Activated T-helper 2 cell treated with anti-CD3 and anti-CD28 coated beads, Interferon-gamma antibody, Interleukin-2, Interleukin-4, amounts not matched to agents 10 μg/mL and 5 μg/mL and 100 μg/mL, durations not matched to agents 14 hours and 24 hours and 36 hours (primary cell): ENCODE results near the gene HDHD3. TPM values are rescaled to one million over a fixed set of nuclear protein-coding genes. Genes with fewer than 3 reads are reported as not detected.
"Not testable (repeated sequence)": the region's sequence is repeated elsewhere in the genome, so short reads cannot be mapped to it uniquely, and the experiment has no call there.

Source experiments
- DNase-seq: peaks from one replicate; pipeline ENCODE4 v3.0.0; 2021; ENCODE audit warnings: low spot score
- H3K27ac Mint-ChIP-seq: one replicate; pipeline ENCODE4 v1.8.0; 2021; ENCODE audit warnings: mixed read lengths
- H3K27me3 Mint-ChIP-seq: one replicate; pipeline ENCODE4 v1.8.0; 2021; ENCODE audit warnings: low read depth, mixed read lengths
- H3K36me3 Mint-ChIP-seq: one replicate; pipeline ENCODE4 v1.8.0; 2021; ENCODE audit warnings: low read depth, mixed read lengths
- H3K4me1 Mint-ChIP-seq: one replicate; pipeline ENCODE4 v1.8.0; 2021; ENCODE audit warnings: low read depth, mixed read lengths
- H3K4me3 Mint-ChIP-seq: one replicate; pipeline ENCODE4 v1.8.0; 2021; ENCODE audit warnings: low read depth, mild to moderate bottlenecking, moderate library complexity, mixed read lengths
- H3K9me3 Mint-ChIP-seq: one replicate; pipeline ENCODE4 v1.8.0; 2021; ENCODE audit warnings: mixed read lengths
- intact Hi-C: fragments of 100-400 bp; cut with micrococcal nuclease; formaldehyde crosslinking; loops from one replicate; pipeline ENCODE4 v1.15.1; 2023
- total RNA-seq: library from RNA; stranded (reverse); gene quantifications from 2 replicates; pipeline ENCODE4 v1.2.3, GENCODE V29; 2022

Gene HDHD3
- total RNA-seq, 1 donor from 2014 or later = 18.8 TPM

DNA sequence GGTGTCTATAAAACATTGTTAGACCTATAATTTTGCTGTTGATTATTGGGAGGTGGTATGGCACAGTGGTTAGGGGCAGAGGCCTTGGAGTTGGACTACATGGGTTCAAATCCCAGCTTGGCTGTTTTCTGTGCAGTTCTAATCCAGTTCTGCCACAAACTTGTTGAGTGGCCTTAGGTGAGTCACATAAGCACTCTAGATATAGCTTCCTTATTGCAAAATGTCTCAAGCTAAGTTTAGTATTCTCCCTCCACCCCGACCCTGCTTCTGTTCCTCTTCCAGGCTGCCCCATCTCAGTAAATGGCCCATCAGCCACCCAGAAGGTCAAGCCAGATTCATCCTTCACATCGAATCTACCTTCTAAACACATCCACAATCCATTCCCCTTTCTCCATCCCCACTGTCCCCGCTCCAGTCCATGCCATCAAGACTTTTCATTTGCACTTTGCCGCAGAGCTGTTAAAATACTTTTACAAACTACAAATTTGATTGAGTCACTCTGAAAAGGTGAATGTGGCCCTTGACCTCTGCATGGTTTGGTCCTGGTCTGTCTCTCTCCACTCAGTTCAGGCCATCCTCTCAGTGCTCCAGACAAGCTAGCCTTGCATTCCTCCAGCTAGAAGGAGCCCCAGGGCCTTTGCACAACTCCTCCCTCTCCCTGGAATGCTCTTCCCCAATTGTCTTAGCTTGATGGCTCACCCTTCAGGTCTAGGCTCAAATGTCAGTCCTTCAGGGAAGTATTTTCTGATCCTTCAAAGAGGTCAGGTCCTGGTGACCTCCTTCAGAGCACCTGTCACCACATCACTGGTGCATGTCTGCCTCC is 10.0 kb upstream of the HDHD3 start:
- no peak for DNase-seq
- Mint-ChIP-seq H3K36me3 (peaks cover 33% of the 10 kb centered on the region), H3K27ac (no peak overlapping the region), H3K27me3 (no peaks in the 10 kb centered on the region), H3K9me3 (no peaks in the 10 kb centered on the region), H3K4me3 (no peak overlapping the region), H3K4me1 (no peaks in the 10 kb centered on the region)
- intact Hi-C loops = no loop called here

DNA sequence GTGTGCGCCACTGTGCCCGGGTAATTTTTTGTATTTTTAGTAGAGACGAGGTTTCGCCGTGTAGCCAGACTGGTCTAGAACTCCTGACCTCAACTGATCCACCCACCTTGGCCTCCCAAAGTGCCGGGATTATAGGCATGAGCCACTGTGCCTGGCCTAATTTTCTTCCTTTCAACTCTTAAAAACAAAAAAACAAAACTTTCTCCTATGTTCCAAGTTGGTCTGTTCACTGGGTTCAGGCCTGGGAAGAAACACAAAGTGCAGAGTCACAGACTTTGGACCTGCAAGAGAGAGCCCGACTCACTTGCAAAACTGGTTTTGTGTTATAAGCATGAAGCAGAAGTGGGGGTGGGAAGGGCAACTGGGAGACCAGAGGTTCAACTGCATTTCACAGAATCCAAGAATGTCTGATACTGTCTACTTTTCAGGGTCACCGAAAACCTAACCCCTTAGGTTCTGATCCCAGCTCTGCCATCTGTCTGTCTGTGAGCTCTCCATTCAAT is 5.2 kb upstream of the HDHD3 start:
- no peak for DNase-seq
- Mint-ChIP-seq H3K27ac (no peak overlapping the region), H3K4me3 (no peak overlapping the region), H3K9me3 (no peaks in the 10 kb centered on the region), H3K27me3 (no peaks in the 10 kb centered on the region), H3K36me3 (peaks cover 10% of the 10 kb centered on the region), H3K4me1 (no peaks in the 10 kb centered on the region)
- intact Hi-C loops = no loop called here

DNA sequence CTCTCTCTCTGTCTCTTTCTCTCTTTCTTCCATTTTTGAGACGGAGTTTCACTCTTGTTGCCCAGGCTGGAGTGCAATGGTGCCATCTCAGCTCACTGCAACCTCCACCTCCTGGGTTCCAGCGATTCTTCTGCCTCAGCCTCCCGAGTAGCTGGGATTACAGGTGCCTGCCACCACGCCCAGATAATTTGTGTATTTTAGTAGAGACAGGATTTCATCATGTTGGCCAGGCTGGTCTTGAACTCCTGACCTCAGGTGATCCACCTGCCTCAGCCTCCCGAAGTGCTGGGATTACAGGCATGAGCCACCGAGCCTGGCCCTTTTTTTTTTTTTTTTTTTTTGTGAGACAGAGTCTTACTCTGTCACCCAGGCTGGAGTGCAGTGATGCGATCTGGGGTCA is 4.7 kb upstream of the HDHD3 start:
- H3K4me3 Mint-ChIP-seq, H3K4me1 Mint-ChIP-seq, DNase-seq, H3K36me3 Mint-ChIP-seq, intact Hi-C loops, H3K27ac Mint-ChIP-seq, H3K27me3 Mint-ChIP-seq, H3K9me3 Mint-ChIP-seq: not testable (repeated sequence)

DNA sequence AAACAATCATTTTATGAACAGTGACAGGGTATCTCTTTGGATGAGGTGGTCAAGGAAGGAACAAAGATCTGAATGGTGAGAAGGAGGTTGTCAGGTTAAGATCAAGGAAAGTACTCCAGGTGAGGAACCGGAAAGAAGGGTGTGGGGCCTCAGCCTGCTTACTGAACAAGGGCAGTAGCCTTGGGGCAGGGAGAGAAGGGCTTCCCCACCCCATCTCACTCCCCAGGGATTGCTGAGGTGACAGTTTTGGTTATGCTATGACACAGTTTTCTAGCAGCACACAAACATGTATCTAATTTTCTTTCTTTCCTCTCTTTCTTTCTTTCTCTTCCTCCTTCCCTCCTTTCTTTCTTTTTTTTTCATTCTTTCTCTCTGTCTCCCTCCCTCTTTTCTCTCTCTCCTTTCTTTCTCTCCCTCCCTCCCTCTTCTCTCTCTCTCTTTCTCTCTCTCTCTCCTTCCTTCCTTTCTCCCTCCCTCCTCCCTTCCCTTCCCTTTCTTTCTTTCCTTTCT is 4.1 kb upstream of the HDHD3 start:
- Mint-ChIP-seq H3K36me3 (peaks cover 3% of the 10 kb centered on the region), H3K27ac (no peak overlapping the region), H3K4me1 (no peaks in the 10 kb centered on the region), H3K27me3 (no peaks in the 10 kb centered on the region), H3K4me3 (no peak overlapping the region), H3K9me3 (no peaks in the 10 kb centered on the region)
- intact Hi-C loops = no loop called here
- no peak for DNase-seq

DNA sequence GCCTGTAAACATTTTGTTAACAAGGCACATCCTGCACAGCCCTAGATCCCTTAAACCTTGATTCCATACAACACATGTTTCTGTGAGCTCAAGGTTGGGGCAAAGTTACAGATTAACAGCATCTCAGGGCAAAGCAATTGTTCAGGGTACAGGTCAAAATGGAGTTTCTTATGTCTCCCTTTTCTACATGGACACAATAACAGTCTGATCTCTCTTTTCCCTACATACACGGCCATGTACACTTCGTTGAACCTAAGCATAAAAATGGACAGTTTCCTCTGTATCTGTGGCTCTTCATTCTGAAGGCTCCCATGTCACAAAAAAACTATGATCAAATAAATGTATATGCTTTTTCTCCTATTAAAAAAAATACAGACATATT is 3.0 kb upstream of the HDHD3 start:
- intact Hi-C loops, H3K36me3 Mint-ChIP-seq, H3K4me3 Mint-ChIP-seq, H3K9me3 Mint-ChIP-seq, H3K27me3 Mint-ChIP-seq, DNase-seq, H3K4me1 Mint-ChIP-seq, H3K27ac Mint-ChIP-seq: not testable (repeated sequence)

DNA sequence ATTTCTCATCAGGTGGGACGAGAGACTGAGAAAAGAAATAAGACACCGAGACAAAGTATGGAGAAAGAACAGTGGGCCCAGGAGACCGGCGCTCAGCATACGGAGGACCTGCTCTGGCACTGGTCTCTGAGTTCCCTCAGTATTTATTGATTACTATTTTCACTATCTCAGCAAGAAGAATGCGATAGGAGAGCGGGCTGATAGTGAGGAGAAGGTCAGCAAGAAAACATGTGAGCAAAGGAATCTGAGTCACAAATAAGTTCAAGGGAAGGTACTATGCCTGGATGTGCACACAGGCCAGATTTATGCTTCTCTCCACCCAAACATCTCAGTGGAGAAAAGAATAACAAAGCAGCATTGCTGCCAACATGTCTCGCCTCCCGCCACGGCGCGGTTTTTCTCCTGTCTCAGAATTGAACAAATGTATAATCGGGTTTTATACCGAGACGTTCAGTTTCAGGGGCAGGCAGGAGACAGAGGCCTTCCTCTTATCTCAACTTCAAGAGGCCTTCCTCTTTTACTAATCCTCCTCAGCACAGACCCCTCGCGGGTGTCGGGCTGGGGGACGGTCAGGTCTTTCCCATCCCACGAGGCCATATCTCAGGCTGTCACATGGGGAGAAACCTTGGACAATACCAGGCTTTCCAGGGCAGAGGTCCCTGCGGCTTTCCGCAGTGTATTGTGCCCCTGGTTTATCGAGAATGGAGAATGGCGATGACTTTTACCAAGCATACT is 2.5 kb upstream of the HDHD3 start:
- H3K27me3 Mint-ChIP-seq, H3K9me3 Mint-ChIP-seq, intact Hi-C loops, H3K27ac Mint-ChIP-seq, DNase-seq, H3K4me1 Mint-ChIP-seq, H3K4me3 Mint-ChIP-seq: not testable (repeated sequence)
- peaks cover 15% of the 10 kb centered on the region for H3K36me3 Mint-ChIP-seq

DNA sequence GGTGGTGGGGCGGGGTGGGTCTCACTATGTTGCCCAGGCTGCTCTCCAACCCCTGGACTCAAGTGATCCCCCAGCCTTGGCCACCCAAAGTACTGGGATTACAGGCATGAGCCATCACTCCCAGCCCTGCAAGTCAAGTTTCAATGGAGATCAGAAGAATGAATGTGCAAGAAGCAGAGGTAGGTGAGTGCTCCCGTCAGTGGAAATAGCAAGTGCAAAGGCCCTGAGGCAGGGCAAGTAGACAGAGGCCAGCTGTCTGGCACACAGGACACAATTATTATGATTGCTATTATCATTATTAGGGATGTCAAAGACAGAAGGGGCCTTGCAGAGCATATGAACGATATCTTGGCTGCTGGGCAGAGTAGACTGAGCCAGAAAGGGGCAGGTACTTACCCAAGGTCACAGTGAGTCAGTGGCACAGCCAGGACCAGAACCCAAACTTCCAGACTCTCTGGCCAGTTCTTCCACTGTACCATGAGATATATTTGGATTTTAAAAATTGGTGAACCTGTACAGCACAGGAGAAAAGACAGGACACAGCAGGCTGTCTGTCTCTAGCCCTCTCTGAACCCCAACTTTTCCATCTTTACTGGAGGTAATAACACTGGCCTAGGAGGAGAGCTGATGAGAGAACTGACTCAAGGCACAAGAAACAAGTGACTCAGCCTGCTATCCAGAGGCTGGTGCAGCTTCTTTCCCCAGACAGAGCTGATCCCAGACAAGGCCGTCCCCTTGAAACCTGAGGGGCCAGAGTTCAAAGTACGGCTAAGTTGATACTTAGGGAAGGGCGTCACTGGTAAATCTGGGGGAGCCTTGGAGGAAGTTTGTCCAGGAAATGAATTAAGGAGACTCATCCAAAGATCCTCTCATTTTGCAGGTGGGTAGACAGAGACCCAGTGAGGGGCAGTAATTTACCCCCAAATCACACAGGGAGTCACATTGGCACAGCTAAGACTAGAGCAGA is 1.4 kb downstream of the HDHD3 start:
- Mint-ChIP-seq H3K4me1 (peaks cover 9% of the 10 kb centered on the region), H3K4me3 (peak overlapping the region; percentile 82), H3K27me3 (no peaks in the 10 kb centered on the region), H3K9me3 (no peaks in the 10 kb centered on the region), H3K27ac (peak overlapping the region; percentile 31), H3K36me3 (peaks cover 24% of the 10 kb centered on the region)
- intact Hi-C loops = loop anchor here (1.0 to 2.0 kb wide), 5 partner anchors 25 to 100 kb away; partner anchors contain the start of genes C9orf43, CDC26, POLE3 and PRPF4
- no peak for DNase-seq

DNA sequence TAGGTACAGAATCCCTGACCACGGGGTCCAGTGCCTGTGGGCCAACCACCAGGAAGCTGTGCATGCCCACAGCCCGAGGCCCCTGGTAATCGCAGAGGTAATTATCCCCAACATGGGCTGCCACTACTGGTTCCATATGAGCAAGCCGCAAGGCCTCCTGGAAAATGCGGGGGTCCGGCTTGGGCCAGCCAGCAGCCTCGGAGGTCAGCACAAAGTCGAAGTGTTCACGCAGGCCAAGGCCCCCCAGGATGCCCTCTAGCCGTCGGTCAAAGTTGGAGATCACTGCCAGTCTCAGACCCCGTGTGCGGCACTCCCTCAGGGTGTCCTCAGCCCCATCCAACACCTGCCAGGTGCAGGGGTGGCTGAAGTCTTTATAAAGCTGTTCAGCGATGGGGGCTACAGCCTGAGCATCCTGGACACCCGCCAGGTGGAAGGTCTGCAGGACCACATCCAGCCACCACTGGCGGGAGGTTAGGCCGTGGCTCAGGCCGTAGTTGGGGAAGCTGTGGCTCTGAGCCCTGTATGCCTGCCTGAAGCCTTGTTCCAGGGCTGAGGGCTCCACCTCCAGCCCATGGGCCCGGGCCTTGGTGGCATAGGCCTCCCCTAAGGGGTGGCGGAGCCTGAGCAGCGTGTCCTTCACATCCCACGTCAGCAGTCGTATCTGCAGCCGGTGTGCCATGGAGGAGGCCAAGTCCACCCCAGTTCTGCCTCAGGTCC is 3.0 kb downstream of the HDHD3 start:
- H3K27me3 Mint-ChIP-seq = no peaks in the 10 kb centered on the region
- H3K4me1 Mint-ChIP-seq = peaks cover 9% of the 10 kb centered on the region
- intact Hi-C loops = no loop called here
- H3K9me3 Mint-ChIP-seq = no peaks in the 10 kb centered on the region
- H3K4me3 Mint-ChIP-seq = no peak overlapping the region
- no peak for DNase-seq
- H3K36me3 Mint-ChIP-seq = peaks cover 24% of the 10 kb centered on the region
- no peak overlapping the region for H3K27ac Mint-ChIP-seq

DNA sequence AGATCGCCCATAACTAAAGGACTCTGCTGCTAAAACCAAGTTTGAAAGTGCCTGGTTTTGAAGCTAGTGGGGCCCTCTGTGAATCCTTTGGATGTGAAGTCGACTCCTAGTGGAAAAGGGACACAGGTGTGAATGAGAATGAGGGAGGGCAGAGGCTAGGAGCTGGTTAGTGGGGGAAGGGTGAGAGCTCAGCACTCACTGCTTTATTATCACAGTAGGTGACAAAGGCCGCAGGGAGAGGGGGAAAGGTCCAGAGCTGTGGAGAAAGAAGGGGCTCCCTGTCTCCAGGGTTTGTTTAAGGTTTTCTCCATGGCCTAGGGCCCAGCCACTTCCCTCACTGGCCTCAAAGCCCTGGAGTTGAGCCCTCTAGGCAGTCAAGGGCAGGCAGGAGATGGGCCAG is 3.5 kb downstream of the HDHD3 start:
- H3K27me3 Mint-ChIP-seq = no peaks in the 10 kb centered on the region
- no peak for DNase-seq
- H3K36me3 Mint-ChIP-seq = peaks cover 24% of the 10 kb centered on the region
- no peak overlapping the region for H3K27ac Mint-ChIP-seq
- intact Hi-C loops = no loop called here
- H3K4me1 Mint-ChIP-seq = peaks cover 9% of the 10 kb centered on the region
- H3K9me3 Mint-ChIP-seq = no peaks in the 10 kb centered on the region
- no peak overlapping the region for H3K4me3 Mint-ChIP-seq

DNA sequence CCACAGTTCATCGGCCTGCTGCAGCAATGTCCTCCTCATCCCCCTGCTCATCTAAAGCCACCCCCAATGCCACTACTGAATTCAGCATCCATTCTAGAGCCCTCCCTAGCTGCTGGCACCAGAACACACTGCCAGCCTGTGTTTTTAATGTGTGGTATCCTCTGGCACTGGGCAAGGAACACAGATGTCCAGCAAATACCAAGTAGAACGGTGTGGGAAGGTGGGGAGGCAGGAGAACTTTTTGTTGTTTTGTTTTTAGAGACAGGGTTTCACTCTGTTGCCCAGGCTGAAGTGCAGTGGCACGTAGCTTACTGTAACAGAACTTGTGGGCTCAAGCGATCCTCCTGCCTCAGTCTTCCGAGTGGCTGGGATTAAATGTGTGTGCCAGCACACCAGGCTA is 4.7 kb downstream of the HDHD3 start:
- Mint-ChIP-seq H3K27ac (no peak overlapping the region), H3K27me3 (no peaks in the 10 kb centered on the region)

DNA sequence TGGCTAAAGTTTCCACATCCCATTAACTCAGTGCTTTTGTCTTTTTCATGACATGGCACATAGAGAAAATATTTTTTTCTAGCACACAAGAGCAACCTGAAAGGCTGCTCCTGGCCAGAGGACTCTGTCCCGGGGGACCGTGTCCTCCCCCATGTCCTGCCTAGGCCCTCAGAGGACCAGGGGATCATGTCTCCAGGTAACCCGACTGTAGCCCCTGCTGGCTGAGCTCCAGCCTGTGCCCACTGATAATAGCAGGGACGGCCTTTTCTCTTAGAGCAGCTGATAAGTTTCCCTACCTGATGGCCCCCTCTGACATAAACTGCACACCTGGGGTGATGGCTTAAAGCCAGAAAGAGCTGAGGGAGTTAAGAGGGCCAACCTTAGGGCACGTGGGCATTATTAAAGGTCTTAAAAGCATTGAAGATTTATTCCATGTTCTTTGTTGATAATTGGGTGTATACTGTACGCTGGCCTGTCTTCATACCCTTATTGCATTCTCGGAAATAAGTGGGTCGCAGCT is 5.9 kb downstream of the HDHD3 start:
- H3K9me3 Mint-ChIP-seq = no peaks in the 10 kb centered on the region
- no peak for DNase-seq
- intact Hi-C loops = no loop called here
- no peaks in the 10 kb centered on the region for H3K27me3 Mint-ChIP-seq
- no peak overlapping the region for H3K27ac Mint-ChIP-seq
- peaks cover 24% of the 10 kb centered on the region for H3K36me3 Mint-ChIP-seq
- H3K4me1 Mint-ChIP-seq = peaks cover 9% of the 10 kb centered on the region
- no peak overlapping the region for H3K4me3 Mint-ChIP-seq

More for the DNA sequence above, 4.7 kb downstream of the HDHD3 start:
- DNase-seq = no peak
- Mint-ChIP-seq H3K36me3 (peaks cover 24% of the 10 kb centered on the region), H3K4me3 (no peak overlapping the region), H3K4me1 (peaks cover 9% of the 10 kb centered on the region), H3K9me3 (no peaks in the 10 kb centered on the region)
- intact Hi-C loops = no loop called here

DNA sequence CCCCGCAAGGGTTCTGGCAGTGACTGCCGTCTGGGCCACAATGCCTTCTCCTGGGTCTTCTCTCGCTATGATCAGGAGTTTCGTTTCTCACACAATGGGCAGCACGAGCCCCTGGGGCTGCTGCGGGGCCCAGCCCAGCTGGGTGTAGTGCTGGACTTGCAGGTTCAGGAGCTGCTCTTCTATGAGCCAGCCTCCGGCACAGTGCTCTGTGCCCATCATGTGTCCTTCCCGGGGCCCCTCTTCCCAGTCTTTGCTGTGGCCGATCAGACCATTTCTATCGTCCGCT is 7.0 kb downstream of the HDHD3 start:
- Mint-ChIP-seq H3K9me3 (no peaks in the 10 kb centered on the region), H3K4me1 (peaks cover under 1% of the 10 kb centered on the region), H3K27ac (no peak overlapping the region), H3K4me3 (no peak overlapping the region), H3K36me3 (peaks cover 14% of the 10 kb centered on the region), H3K27me3 (no peaks in the 10 kb centered on the region)
- no peak for DNase-seq
- intact Hi-C loops = no loop called here
